ENCODE results near the gene C1orf159. TPM values are rescaled to one million over a fixed set of nuclear protein-coding genes. Genes with fewer than 3 reads are reported as not detected.

C1orf159 gene
- total and polyA plus RNA-seq, 9 of the 15 experiments (the other 6 are each of a cell fraction or from before 2014, with no cell fraction given) = 0.28 to 54.9 (median 10.6) TPM

GRCh38 chr1:1033009-1033587 is 82.8 kb downstream of the C1orf159 start (continued):
- no peak for TF ChIP-seq ZNF407 (IDR thresholded peaks at IDR 0.05; ENCODE audit: low read depth)
- TF ChIP-seq TAL1 (IDR thresholded peaks at IDR 0.05) = no peak
- no peak for TF ChIP-seq HDAC2 (IDR thresholded peaks at IDR 0.05)
- no peak for TF ChIP-seq ETV6 (IDR thresholded peaks at IDR 0.05; ENCODE audit: borderline replicate concordance in 1 of 2, low read depth in 2 of 2, low read length in 1 of 2)
- no peak for TF ChIP-seq ETV6 (CRISPR knock-in tag; IDR thresholded peaks at IDR 0.05; ENCODE audit: borderline replicate concordance)
- no peak for TF ChIP-seq ZNF174 (CRISPR knock-in tag; IDR thresholded peaks at IDR 0.05)
- TF ChIP-seq DPF2 (IDR thresholded peaks at IDR 0.05) = no peak
- TF ChIP-seq RBM39 (optimal IDR thresholded peaks at IDR 0.05; ENCODE audit: low read depth, low read length) = no peak
- no peak for TF ChIP-seq TFE3 (CRISPR knock-in tag; IDR thresholded peaks at IDR 0.05)
- TF ChIP-seq BRD4 (IDR thresholded peaks at IDR 0.05) = no peak
- no peak for TF ChIP-seq ZNF146 (CRISPR knock-in tag; IDR thresholded peaks at IDR 0.05; ENCODE audit: unreplicated experiment)
- peak; percentile 64 for TF ChIP-seq SMC3 (conservative IDR thresholded peaks at IDR 0.05; ENCODE audit: insufficient read depth, low read depth, low read length)
- no peak for TF ChIP-seq MCM2 (IDR thresholded peaks at IDR 0.05; ENCODE audit: low read depth)
- no peak for TF ChIP-seq HNRNPH1 (optimal IDR thresholded peaks at IDR 0.05; ENCODE audit: low read depth, low read length)
- no peak for TF ChIP-seq FOXM1 (IDR thresholded peaks at IDR 0.05; ENCODE audit: low read depth)
- no peak for TF ChIP-seq FOXM1 (CRISPR knock-in tag; IDR thresholded peaks at IDR 0.05; ENCODE audit: low read depth)
- TF ChIP-seq ZNF212 (CRISPR knock-in tag; IDR thresholded peaks at IDR 0.05) = no peak
- no peak for TF ChIP-seq MTF1 (CRISPR knock-in tag; IDR thresholded peaks at IDR 0.05; ENCODE audit: borderline replicate concordance)
- TF ChIP-seq FUS (optimal IDR thresholded peaks at IDR 0.05; ENCODE audit: low read depth, low read length) = peak; percentile 41
- no peak for TF ChIP-seq ZNF140 (CRISPR knock-in tag; IDR thresholded peaks at IDR 0.05)
- no peak for TF ChIP-seq NCOA4 (IDR thresholded peaks at IDR 0.05; ENCODE audit: partially characterized antibody)
- TF ChIP-seq ZNF232 (CRISPR knock-in tag; IDR thresholded peaks at IDR 0.05) = no peak
- TF ChIP-seq HMG20A (CRISPR knock-in tag; conservative IDR thresholded peaks at IDR 0.05) = no peak
